Glutamatergic neuron (in vitro differentiated cells): Measurements from ENCODE around the gene GRIK4. TPM values are rescaled to one million over a fixed set of nuclear protein-coding genes. Genes with fewer than 3 reads are reported as not detected.

ENCODE experiments used
- DNase-seq: peaks from one replicate; pipeline ENCODE4 v3.0.0; 2022
- H3K27ac Mint-ChIP-seq: one replicate; pipeline ENCODE4 v1.8.0; 2020; ENCODE audit warnings: mild to moderate bottlenecking, mixed read lengths, inconsistent platforms; ENCODE audit not compliant: unreplicated experiment
- H3K27me3 Mint-ChIP-seq: one replicate; pipeline ENCODE4 v1.8.0; 2020; ENCODE audit warnings: mild to moderate bottlenecking, moderate library complexity, mixed read lengths, inconsistent platforms; ENCODE audit not compliant: unreplicated experiment
- H3K36me3 Mint-ChIP-seq: one replicate; pipeline ENCODE4 v1.8.0; 2020; ENCODE audit warnings: mild to moderate bottlenecking, mixed read lengths, inconsistent platforms; ENCODE audit not compliant: unreplicated experiment
- H3K4me1 Mint-ChIP-seq: one replicate; pipeline ENCODE4 v1.8.0; 2020; ENCODE audit warnings: mild to moderate bottlenecking, low read depth, mixed read lengths, inconsistent platforms; ENCODE audit not compliant: unreplicated experiment
- H3K4me3 Mint-ChIP-seq: one replicate; pipeline ENCODE4 v1.8.0; 2020; ENCODE audit warnings: mild to moderate bottlenecking, mixed read lengths, inconsistent platforms; ENCODE audit not compliant: unreplicated experiment
- H3K9me3 Mint-ChIP-seq: one replicate; pipeline ENCODE4 v1.8.0; 2020; ENCODE audit warnings: mild to moderate bottlenecking, moderate library complexity, mixed read lengths, inconsistent platforms; ENCODE audit not compliant: unreplicated experiment
- CTCF ChIP-seq: fragments of 200-600 bp; sonication (generic); IDR thresholded peaks from one replicate; pipeline ENCODE4 v1.5.0; 2021; ENCODE audit not compliant: partially characterized antibody, unreplicated experiment
- total RNA-seq: library from RNA; stranded (reverse); fragmentation: NEBNext Ultra II Directional; extraction: Animal tissue kit (Norgen Biotek cat#: 25700); gene quantifications from one replicate; pipeline ENCODE4 v1.2.1, GENCODE V29; 2021; ENCODE audit not compliant: unreplicated experiment

The GRIK4 gene
- total RNA-seq, 1 donor from 2014 or later: 3.6 TPM

- no peaks in the 10 kb centered on the region for H3K36me3 Mint-ChIP-seq
- DNase-seq: no peak
- H3K27me3 Mint-ChIP-seq: peaks cover 5% of the 10 kb centered on the region
- H3K4me1 Mint-ChIP-seq: peaks cover 8% of the 10 kb centered on the region
- H3K27ac Mint-ChIP-seq: no peak overlapping the region
- no peak overlapping the region for H3K4me3 Mint-ChIP-seq
- peaks cover 1% of the 10 kb centered on the region for H3K9me3 Mint-ChIP-seq
- TF ChIP-seq CTCF: no peak
Observed at GRCh38 chr11:120896687-120897086, 385.1 kb downstream of the GRIK4 start.

DNA sequence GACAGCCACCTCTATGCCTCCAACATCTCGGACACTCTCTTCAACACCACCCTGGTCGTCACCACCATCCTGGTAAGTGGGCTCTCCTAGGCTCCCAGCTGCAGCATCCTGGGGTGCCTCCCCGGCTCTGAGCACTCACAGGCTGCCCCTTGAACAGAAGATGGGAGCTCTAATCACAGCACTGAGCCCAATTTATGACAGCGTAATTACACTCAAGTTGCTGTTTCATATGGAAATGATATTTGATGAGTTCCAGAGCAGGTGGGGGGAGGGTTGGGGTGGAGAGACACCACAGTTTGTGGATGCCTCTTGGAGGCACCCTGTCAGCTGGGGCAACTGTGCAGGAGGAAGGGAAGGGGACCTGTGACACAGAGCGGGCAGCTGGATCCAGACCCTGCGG lies 387.0 kb downstream of the GRIK4 start:
- Mint-ChIP-seq H3K4me3 (no peak overlapping the region), H3K27ac (no peak overlapping the region), H3K9me3 (peaks cover 1% of the 10 kb centered on the region), H3K36me3 (no peaks in the 10 kb centered on the region), H3K27me3 (peaks cover 9% of the 10 kb centered on the region), H3K4me1 (peaks cover 8% of the 10 kb centered on the region)
- TF ChIP-seq CTCF: no peak
- no peak for DNase-seq

- Mint-ChIP-seq H3K4me3 (no peak overlapping the region), H3K4me1 (peaks cover 3% of the 10 kb centered on the region), H3K27ac (no peak overlapping the region), H3K27me3 (peaks cover 9% of the 10 kb centered on the region), H3K36me3 (no peaks in the 10 kb centered on the region), H3K9me3 (no peaks in the 10 kb centered on the region)
- TF ChIP-seq CTCF: no peak
- no peak for DNase-seq
Observed at GRCh38 chr11:120899720-120900119, 388.2 kb downstream of the GRIK4 start.

DNA sequence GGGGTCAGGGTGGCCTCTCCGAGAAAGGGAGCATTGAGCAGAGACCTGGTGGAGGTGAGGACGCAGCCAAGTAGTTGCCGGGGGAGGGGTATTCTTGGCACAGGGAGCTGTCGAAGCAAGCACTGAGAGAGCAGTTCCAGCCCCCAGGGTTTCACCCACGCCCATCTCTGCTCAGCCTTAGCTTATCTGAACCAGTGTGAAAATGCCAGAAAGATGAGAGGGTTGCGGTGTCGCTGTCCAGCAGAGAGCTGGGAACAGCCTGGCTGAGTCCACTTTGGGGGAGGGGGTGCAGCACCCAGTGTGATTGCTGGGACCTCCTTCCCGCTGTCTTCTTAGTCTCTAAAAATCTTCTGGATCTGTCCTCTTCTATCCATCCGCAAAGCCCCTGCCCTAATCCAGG lies 389.1 kb downstream of the GRIK4 start:
- Mint-ChIP-seq H3K27ac (no peak overlapping the region), H3K27me3 (peaks cover 9% of the 10 kb centered on the region), H3K4me3 (no peak overlapping the region), H3K4me1 (peaks cover 3% of the 10 kb centered on the region), H3K36me3 (no peaks in the 10 kb centered on the region), H3K9me3 (no peaks in the 10 kb centered on the region)
- TF ChIP-seq CTCF: no peak
- no peak for DNase-seq

- peaks cover 3% of the 10 kb centered on the region for H3K4me1 Mint-ChIP-seq
- H3K27ac Mint-ChIP-seq: no peak overlapping the region
- no peak for DNase-seq
- H3K9me3 Mint-ChIP-seq: no peaks in the 10 kb centered on the region
- H3K27me3 Mint-ChIP-seq: peaks cover 7% of the 10 kb centered on the region
- no peaks in the 10 kb centered on the region for H3K36me3 Mint-ChIP-seq
- TF ChIP-seq CTCF: no peak
- H3K4me3 Mint-ChIP-seq: no peak overlapping the region
Observed at GRCh38 chr11:120903686-120904085, 392.1 kb downstream of the GRIK4 start.
